SH-SY5Y (cell line): Measurements from ENCODE around the gene MSH4.

Experiments used
- GATA2 ChIP-seq: IDR thresholded peaks from 2 replicates; pipeline ENCODE4 v1.6.1; 2011; ENCODE audit warnings: mild to moderate bottlenecking, low read depth, low read length
- GATA3 ChIP-seq: IDR thresholded peaks from 2 replicates; pipeline ENCODE4 v1.6.1; 2011; ENCODE audit warnings: low read depth, mild to moderate bottlenecking, low read length, moderate library complexity

- TF ChIP-seq GATA3 (no peak), GATA2 (no peak)
Measured at GRCh38 chr1:75901371-75901770, 104.7 kb downstream of the MSH4 start.
